Urinary bladder (tissue), 4 donors: Measurements from ENCODE around the gene CMTM4. TPM values are rescaled to one million over a fixed set of nuclear protein-coding genes. Genes with fewer than 3 reads are reported as not detected.
"Not testable (repeated sequence)": the region's sequence is repeated elsewhere in the genome, so short reads cannot be mapped to it uniquely, and the experiment has no call there.

ENCODE experiments used
- DNase-seq: peaks from one replicate; pipeline ENCODE4 v3.0.0-alpha.2; 2015; ENCODE audit errors: extremely low spot score
- H3K27ac ChIP-seq: one replicate; pipeline ENCODE4 v1.5.1; 2013; ENCODE audit warnings: low read depth, mild to moderate bottlenecking, moderate library complexity
- H3K36me3 ChIP-seq: one replicate; pipeline ENCODE4 v1.6.1; 2013; ENCODE audit warnings: mild to moderate bottlenecking, moderate library complexity; ENCODE audit not compliant: insufficient read depth
- H3K4me1 ChIP-seq: one replicate; pipeline ENCODE4 v1.6.1; 2013; ENCODE audit warnings: mild to moderate bottlenecking, moderate library complexity; ENCODE audit not compliant: insufficient read depth
- H3K4me3 ChIP-seq: one replicate; pipeline ENCODE4 v1.5.1; 2013; ENCODE audit warnings: low read depth, low read length
- WGBS: extraction: QIAGEN DNeasy Blood & Tissue Kit; methylation state at CpG from one replicate; pipeline ENCODE4 v1.1.7; 2013; 5-methylcytosine and 5-hydroxymethylcytosine counted together
- polyA plus RNA-seq: library from polyadenylated mRNA; stranded (reverse); fragments of 200-250 nt; gene quantifications from one replicate; pipeline ENCODE4 v1.2.3, GENCODE V29; 2013
- total RNA-seq: library from RNA; depleted of rRNA; stranded (reverse); fragments of >200 nt; gene quantifications from one replicate; pipeline ENCODE4 v1.2.3, GENCODE V29; 2014
- donor health status: healthy with polysubstance abuse.
- donor health status: healthy.

CMTM4 gene
- total and polyA plus RNA-seq, 2 donors, result 8.9 to 17.8 TPM

DNA sequence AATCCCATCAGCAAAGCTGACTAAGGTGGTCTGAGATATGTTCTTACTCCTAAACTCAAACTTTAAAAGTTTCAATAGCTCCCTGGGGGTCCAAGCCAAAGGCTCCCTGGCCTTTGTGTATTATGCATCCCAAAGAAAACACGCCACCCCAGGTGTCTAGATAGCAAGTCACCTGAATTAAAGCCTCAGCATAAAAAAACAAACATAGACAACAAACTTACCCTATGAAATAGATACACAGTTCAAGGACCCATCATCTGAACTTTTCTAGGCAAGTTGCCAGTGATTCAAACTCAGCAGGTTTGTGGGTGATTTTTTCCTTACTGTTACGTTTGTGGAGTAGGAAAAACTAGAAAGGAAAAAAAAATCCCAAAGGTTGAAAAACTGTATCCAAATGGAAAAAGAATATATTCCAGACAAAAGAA, 79.5 kb downstream of the CMTM4 start:
- DNase-seq, result no peak
- Histone ChIP-seq H3K36me3 (no peaks in the 10 kb centered on the region), H3K4me3 (no peak overlapping the region), H3K4me1 (no peaks in the 10 kb centered on the region), H3K27ac (no peak overlapping the region)
- 85% methylated on average over 2 of the region's 2 CpGs for whole genome bisulfite sequencing

DNA sequence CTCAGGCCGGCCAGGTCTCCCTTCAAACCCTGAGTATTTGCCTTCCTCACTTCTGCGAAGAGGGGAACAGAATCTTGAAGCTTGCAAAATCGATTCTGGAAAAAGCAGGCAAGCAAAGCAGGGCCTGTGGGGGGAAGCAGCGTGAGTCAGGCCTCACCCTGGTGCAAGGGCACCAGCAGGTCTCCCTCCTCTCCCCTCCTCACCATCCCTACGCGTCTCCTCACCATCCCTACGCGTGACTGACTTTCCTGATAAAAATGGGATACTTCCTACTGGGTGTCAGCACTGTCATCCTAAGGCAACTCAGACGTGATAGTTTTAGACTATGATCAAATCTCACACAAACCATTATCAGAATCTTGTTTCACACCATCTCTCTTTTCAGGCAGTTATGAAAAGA, 80.0 kb downstream of the CMTM4 start:
- Histone ChIP-seq H3K27ac (no peak overlapping the region), H3K4me1 (no peaks in the 10 kb centered on the region), H3K4me3 (no peak overlapping the region), H3K36me3 (no peaks in the 10 kb centered on the region)
- WGBS, result 76% methylated on average over 9 of the region's 9 CpGs
- DNase-seq, result no peak

DNA sequence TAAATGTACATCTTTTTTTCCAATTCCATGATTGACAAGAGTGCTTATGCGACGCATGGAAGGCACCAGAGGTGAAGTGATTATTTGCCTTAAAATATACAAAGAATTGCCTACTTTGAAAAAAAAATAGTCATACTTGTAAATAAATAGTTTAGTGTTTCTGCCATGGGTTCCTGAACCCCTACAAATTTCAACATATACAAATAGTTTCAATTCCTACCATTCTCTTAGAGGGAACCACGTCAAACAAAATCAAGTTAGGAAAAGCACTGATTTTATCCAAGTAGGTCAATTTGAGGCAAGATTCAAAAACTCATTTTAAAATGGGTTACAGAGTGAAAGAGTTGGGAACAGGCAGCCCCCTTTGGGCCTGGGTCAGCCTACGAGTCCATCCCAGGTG, 80.4 kb downstream of the CMTM4 start:
- DNase-seq, result no peak
- no peak overlapping the region for H3K27ac ChIP-seq
- 92% methylated on average over 4 of the region's 4 CpGs for WGBS

DNA sequence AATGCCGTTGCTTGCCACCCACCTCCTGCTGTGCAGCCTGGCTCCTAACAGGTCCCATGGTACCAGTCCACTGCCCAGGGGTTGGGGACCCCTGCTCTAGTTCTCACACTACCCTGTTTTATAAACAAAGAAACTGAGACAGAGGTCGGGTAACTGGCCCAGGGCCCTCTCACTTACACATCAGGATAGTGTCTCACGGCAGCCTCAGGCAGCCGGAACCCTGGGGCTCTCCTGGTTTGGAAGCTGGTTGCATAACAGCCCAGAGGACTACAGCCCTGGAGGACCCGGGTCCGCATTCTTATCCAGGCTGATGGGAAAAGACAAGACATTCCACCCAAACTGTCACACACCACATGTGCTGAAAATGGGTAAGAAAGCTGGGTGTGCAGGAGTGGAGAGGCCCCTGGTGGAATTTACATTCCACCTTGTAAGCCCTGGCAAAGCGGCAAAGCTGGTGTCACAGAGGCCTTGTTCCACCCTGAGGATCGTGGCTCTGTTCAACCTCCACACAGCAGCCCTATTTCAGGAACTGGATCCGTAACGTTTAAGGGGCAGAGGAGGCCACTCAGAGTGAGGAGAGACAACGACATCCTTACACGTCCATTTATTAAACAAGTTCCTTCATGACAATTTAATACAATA, 82.3 kb downstream of the CMTM4 start:
- Histone ChIP-seq H3K36me3 (no peaks in the 10 kb centered on the region), H3K4me1 (no peaks in the 10 kb centered on the region), H3K27ac (no peak overlapping the region), H3K4me3 (no peak overlapping the region)
- 78% methylated on average over 12 of the region's 12 CpGs for WGBS
- DNase-seq, result no peak

More for the DNA sequence above, 80.4 kb downstream of the CMTM4 start:
- Histone ChIP-seq H3K4me1 (no peaks in the 10 kb centered on the region), H3K4me3 (no peak overlapping the region), H3K36me3 (no peaks in the 10 kb centered on the region)

DNA sequence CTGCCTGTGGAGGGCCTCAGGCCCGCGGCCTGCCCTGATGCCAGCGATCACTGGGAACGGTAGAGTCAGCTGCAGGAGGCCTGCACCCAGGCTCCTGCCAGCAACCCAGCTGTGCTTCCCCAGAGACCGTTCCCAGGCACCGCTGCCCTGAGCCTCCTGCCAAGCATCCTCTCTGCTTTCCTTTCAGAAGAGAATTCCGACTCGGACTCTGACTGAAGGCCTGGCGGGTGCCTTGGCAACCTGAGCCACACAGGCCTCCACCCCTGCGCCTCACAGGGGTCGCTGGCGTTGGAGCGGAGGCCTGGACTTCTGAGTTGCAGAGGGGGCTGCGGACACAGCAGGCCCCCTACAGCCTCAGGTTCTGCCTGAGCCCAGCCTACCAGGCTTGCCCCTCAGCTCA, 84.1 kb downstream of the CMTM4 start:
- no peak for DNase-seq
- Histone ChIP-seq H3K27ac (no peak overlapping the region), H3K4me3 (no peak overlapping the region), H3K4me1 (no peaks in the 10 kb centered on the region), H3K36me3 (no peaks in the 10 kb centered on the region)
- WGBS, result 85% methylated on average over 14 of the region's 14 CpGs

DNA sequence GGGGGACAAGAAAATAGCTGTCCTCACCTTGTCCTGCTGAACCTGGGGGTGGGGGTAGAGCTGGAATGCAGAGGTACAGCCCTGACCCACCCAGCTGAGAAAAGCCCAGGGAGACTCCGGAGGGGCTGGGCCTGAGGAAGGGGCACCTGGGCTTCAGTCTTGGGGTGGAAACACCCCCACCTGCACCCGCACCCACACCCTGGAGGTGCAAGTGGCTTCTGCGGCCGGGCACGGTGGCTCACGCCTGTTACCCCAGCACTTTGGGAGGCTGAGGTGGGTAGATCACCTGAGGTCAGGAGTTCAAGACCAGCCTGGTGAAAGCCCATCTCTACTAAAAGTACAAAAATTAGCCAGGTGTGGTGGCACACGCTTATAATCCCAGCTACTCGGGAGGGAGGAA, 84.6 kb downstream of the CMTM4 start:
- H3K27ac ChIP-seq, DNase-seq, H3K4me1 ChIP-seq, H3K4me3 ChIP-seq, H3K36me3 ChIP-seq: not testable (repeated sequence)
- WGBS, result 97% methylated on average over 8 of the region's 8 CpGs

DNA sequence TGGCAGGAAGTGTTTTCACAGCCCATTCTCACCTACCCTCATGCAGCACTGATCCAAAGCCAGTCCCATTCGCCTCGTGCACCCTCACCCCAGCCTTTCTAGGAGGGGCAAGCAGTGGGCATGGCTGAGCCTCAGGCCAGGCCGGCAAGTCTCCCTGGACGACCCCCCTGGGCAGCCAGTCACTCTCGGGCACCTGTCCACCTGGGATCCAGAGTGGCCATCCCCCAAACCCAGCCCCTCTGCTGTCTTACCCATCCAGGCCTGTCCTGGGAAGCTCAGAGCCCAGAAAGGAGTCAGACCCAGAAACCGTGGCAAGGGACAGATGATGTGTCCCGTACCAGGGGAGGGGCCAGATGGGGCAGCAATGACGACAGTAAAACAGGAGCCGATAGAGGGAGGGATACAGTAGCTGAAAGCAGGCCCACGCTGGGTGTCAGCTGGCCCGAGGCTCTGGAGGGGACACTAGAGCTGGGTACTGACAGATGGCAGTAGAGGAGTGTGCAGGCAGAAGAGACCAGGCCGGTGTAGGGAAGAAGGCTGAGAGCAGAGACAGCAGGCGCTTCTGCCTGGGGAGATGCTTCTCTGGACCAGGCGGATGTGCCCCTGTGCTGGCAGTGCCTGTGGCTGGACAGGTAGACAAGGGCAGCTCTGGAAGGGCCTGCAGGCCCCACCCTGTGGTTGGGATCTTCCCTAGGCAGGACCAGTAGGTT, 86.3 kb downstream of the CMTM4 start:
- H3K27ac ChIP-seq, result no peak overlapping the region
- no peak for DNase-seq
- no peaks in the 10 kb centered on the region for H3K36me3 ChIP-seq
- no peaks in the 10 kb centered on the region for H3K4me1 ChIP-seq
- 89% methylated on average over 14 of the region's 14 CpGs for WGBS
- H3K4me3 ChIP-seq, result no peak overlapping the region

DNA sequence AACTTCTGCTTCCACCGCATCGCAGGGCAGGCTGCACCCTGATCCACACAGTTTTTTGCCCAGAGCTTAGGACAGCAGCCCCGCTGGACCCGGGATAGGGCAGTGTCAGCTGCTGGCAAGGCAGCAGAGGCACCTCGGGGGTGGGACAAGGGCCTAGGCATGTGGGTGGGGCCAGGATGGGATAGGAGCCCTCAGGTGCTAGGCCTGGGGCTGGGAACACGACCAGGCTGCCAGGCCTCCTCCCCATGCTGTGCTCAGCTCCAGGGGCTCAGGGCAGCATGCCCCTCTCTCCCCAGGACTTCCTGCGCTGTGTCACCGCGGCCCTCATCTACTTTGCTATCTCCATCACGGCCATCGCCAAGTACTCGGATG, 87.4 kb downstream of the CMTM4 start:
- H3K27ac ChIP-seq, result no peak overlapping the region
- no peaks in the 10 kb centered on the region for H3K4me1 ChIP-seq
- no peak overlapping the region for H3K4me3 ChIP-seq
- 80% methylated on average over 12 of the region's 12 CpGs for WGBS
- no peak for DNase-seq
- no peaks in the 10 kb centered on the region for H3K36me3 ChIP-seq

DNA sequence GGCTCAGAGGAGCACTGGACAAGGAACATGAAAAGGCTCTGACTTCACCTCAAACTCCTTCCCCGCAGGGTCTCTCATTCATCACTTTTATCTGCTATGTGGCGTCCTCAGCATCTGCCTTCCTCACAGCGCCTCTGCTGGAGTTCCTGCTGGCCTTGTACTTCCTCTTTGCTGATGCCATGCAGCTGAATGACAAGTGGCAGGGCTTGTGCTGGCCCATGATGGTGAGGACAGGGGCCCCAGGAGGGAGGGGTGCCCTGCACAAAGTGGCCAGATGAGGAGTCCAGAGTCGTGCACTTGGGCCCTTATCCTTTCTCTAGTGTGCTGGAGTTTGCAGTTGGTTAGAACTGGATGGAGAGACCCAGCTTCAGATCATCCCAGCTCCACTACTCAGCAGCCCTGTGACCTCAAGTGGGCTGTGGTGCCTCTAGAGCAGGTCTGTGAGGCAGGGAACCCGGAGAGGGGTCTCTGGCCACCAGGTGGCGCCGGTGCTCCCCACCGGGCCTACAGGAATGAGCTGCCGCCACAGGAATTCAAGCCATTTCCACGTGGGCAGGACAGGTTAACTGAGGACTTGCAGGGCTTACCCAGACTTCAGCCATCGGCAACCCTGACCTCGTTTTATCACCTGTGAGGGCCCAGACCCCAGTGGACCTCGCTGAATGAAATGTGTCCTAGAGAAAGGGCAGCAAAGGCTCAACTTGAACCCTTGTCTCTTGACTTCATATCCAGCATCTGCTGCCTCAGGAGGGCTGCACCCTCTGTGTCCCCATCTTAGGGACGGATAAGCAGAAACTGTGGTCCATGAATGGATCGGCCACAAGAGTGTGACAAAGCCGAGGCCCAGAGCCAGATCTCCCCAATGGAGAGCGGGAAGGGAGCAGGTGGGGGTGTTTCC, 88.1 kb downstream of the CMTM4 start:
- H3K36me3 ChIP-seq, result no peaks in the 10 kb centered on the region
- DNase-seq, result no peak
- H3K4me1 ChIP-seq, result no peaks in the 10 kb centered on the region
- H3K4me3 ChIP-seq, result no peak overlapping the region
- 37% methylated on average over 17 of the region's 17 CpGs for WGBS
- H3K27ac ChIP-seq, result no peak overlapping the region

DNA sequence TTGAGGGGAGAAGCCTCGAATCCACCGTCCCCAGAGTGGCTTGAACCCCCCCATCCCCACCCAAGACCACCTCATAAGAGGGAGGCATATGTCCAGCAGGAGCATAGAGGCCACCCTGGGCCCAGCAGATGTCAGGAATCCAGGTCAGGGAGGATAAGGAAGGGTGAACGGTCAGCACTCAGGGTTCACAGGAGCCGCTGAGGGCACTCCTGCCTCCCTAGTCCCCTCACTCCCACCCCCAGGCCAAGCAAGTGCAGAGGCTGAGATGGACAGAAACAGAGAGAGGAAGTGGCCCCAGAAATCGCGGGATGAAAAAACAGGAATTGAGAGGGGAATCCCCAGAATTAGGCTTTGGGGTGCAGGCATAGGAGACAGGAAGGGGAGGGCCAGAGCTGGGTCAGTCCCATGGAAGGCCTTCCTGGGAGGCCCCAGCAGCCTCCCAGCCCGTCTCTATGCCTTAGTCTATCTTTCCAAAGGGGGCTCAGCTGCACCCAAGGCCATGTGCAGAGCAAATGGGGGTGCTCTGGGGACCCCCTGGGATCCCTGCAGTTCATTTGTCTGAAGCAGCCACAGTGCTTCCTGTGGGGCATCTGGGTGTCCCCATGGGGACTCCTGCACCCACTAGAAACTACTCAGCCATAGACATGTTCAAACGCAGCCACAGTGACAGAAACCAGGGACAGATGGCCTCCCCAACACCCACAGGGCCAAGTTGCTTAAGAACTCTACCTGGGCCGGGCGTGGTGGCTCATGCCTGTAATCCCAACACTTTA, 90.4 kb downstream of the CMTM4 start:
- Histone ChIP-seq H3K4me1 (no peaks in the 10 kb centered on the region), H3K27ac (peak overlapping the region; percentile 83), H3K36me3 (no peaks in the 10 kb centered on the region), H3K4me3 (peak overlapping the region; percentile 74)
- no peak for DNase-seq
- WGBS, result 57% methylated on average over 10 of the region's 10 CpGs

DNA sequence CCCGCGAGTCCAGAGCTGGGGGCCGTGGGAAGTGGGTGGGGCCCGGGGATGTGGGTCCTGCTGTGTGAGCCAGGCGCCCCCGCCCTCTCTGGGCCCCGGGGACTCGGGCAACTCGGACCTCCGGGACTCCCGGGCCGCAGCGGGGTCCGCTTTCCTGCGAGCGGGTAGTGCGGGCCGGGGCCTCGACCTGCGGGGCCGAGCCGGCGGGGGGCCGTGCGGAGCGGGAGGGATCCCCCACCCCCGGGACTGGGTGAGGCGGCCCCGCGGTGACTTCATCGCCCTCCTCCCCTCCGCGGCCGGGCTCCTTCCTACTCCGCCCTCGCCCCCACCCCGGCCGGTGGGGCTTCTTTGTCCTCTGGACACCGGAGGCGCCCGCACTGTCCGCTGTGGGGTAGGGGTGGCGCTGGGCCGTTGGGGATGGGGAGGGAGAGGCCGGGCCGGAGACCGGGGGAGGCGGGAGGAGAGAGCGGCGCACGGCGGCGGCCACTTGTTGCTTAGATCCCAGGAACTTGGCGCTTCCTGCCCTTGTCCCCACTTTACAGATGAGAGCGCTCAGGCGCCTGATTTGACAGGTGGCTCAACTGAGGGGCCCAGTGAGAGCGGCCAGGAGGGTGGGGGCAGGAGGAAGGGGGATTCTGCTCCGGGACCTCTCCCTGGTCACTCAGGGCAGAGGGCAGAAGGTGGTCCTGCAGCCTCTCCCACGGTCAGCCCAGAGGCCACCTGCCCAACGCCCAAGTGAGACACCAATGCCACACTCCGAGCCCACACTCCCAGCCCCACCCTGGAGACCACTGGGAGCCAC, 91.2 kb downstream of the CMTM4 start:
- Histone ChIP-seq H3K27ac (peak overlapping the region; percentile 83), H3K4me3 (peak overlapping the region; percentile 74), H3K4me1 (no peaks in the 10 kb centered on the region), H3K36me3 (no peaks in the 10 kb centered on the region)
- WGBS, result 3% methylated on average over 61 of the region's 61 CpGs
- DNase-seq, result no peak

DNA sequence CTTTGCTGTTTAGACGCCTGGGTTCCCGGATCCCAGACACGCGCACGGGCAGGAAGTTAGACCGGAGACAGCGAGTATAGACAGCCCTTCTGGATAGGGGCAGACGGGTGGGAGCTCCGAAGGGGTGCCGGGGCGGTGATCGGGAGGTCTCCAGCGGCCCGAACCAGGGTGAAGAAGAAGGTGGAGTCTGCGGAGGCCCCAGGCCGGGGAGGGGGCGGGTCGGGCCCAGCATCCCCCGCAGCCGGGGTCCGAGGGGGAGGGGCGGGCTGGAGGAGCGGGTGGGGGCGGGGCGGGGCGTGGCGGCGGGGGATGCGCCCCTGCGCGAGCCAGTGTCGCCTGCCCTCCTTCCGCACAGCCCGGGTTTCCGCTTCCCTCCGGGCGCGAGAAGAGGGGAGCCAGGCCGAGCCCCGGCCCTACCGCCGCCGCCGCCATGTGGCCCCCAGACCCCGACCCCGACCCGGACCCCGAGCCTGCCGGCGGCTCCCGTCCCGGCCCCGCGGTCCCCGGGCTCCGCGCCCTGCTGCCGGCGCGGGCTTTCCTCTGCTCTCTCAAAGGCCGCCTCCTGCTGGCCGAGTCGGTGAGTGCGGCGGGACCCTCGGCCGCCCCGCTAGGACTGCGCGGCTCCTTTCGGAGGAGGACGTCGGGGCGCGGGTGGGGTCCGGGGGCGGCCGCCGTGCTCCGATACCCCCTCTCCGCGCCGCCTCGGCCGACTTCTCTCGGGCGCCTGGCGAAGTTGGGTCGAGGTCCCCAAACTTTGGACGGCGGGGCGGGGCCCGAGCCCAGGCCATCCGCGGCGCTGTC, 92.0 kb downstream of the CMTM4 start, which contains the start of gene CMTM3:
TSS of gene CMTM3 (plus strand) at position 329 of the 801 bp plus-strand sequence. CDS start at position 431, 102 bp downstream.
- Histone ChIP-seq H3K4me1 (no peaks in the 10 kb centered on the region), H3K27ac (peak within 1 kb of the TSS; percentile 83), H3K36me3 (no peaks in the 10 kb centered on the region), H3K4me3 (peak within 1 kb of the TSS; percentile 74)
- under 1% methylated on average over 96 of the region's 96 CpGs for WGBS
- peak; percentile 55 for DNase-seq
